ENCODE measurements around the gene GFI1.
"Not testable (repeated sequence)": the region's sequence is repeated elsewhere in the genome, so short reads cannot be mapped to it uniquely, and the experiment has no call there.

GFI1 gene
- total RNA-seq = 0.34 to 12.8 (median 3.2) reads per million in 18 experiments

- DNase-seq = peak; percentile 62 to 77
Measured at GRCh38 chr1:92486251-92487077, at the start of gene GFI1. Gene GFI1 (minus strand): TSS chr1:92486925. CDS start chr1:92483487, 3,438 bp downstream.

GRCh38 chr1:92532371-92532770 is 45.6 kb upstream of the GFI1 start:
- DNase-seq = not testable (repeated sequence)

- not testable (repeated sequence) for DNase-seq
Measured at GRCh38 chr1:92531939-92532338, 45.2 kb upstream of the GFI1 start.

- DNase-seq = no peak
Measured at GRCh38 chr1:92527670-92528069, 40.9 kb upstream of the GFI1 start.

- not testable (repeated sequence) for DNase-seq
Measured at GRCh38 chr1:92524944-92525590, 38.3 kb upstream of the GFI1 start.

GRCh38 chr1:92519043-92519442 is 32.3 kb upstream of the GFI1 start:
- no peak for DNase-seq

GRCh38 chr1:92516574-92516973 is 29.8 kb upstream of the GFI1 start:
- DNase-seq = no peak

GRCh38 chr1:92515796-92516201 is 29.1 kb upstream of the GFI1 start:
- peak in 1 of 2 donors; percentile 40 for DNase-seq

GRCh38 chr1:92511541-92511940 is 24.8 kb upstream of the GFI1 start:
- DNase-seq = no peak

GRCh38 chr1:92509619-92510018 is 22.9 kb upstream of the GFI1 start:
- DNase-seq = no peak

GRCh38 chr1:92505015-92505692 is 18.4 kb upstream of the GFI1 start:
- peak; percentile 20 to 50 for DNase-seq

GRCh38 chr1:92504291-92505014 is 17.7 kb upstream of the GFI1 start:
- DNase-seq = peak in 1 of 2 donors; percentile 56

- no peak for DNase-seq
Measured at GRCh38 chr1:92503926-92504285, 17.2 kb upstream of the GFI1 start.

- DNase-seq = no peak
Measured at GRCh38 chr1:92503043-92503925, 16.6 kb upstream of the GFI1 start.

GRCh38 chr1:92502247-92502646 is 15.5 kb upstream of the GFI1 start:
- no peak for DNase-seq

- no peak for DNase-seq
Measured at GRCh38 chr1:92500552-92500951, 13.8 kb upstream of the GFI1 start.

GRCh38 chr1:92495392-92496063 is 8.8 kb upstream of the GFI1 start:
- DNase-seq = no peak

GRCh38 chr1:92494485-92495141 is 7.9 kb upstream of the GFI1 start:
- no peak for DNase-seq

GRCh38 chr1:92493139-92493538 is 6.4 kb upstream of the GFI1 start:
- no peak for DNase-seq

- no peak for DNase-seq
Measured at GRCh38 chr1:92488832-92489231, 2.1 kb upstream of the GFI1 start.

- no peak for DNase-seq
Measured at GRCh38 chr1:92488416-92488815, 1.7 kb upstream of the GFI1 start.

All from inflammatory macrophage (primary cell).